K562 (cell line): ENCODE measurements around the gene JDP2. TPM values are rescaled to one million over a fixed set of nuclear protein-coding genes. Genes with fewer than 3 reads are reported as not detected.

ENCODE experiments used
- ATAC-seq: fragments of 200-7000 bp; cut with Tn5 transposase; 3 replicates; pipeline ENCODE4 v1.9.1; 2020; ENCODE audit warnings: moderate library complexity
- BruUV-seq: library from RNA; stranded (reverse); fragments of 400-500 nt; replicated peaks from 2 replicates; lab custom pipeline; 2021; lab: Mats Ljungman, UMichigan
- CTCF ChIA-PET: fragments of 300-600 bp; formaldehyde crosslinking; extraction: SDS; loops from one replicate; lab custom pipeline; 2021; ENCODE audit warnings: low intra/inter-chr PET ratio; lab: Yijun Ruan, JAX
- POLR2A ChIA-PET: fragments of 300-600, 350-650 bp; sonication (Branson Sonifier 250); formaldehyde crosslinking; extraction: SDS; loops from one replicate; lab custom pipeline; 2021; ENCODE audit warnings: antibody characterized with exemption, inconsistent platforms; lab: Yijun Ruan, JAX
- DNase-seq, 4 experiments: peaks; one replicate each; pipeline versions ENCODE4 v3.0.0 to v3.0.0-alpha.2; 2011 to 2018; ENCODE audit warnings: low spot score in 3 of 4, mixed read lengths in 3 of 4; ENCODE audit errors: extremely low read depth in 1 of 4
- FAIRE-seq: peaks from 2 replicates; lab custom pipeline; 2011; peaks lifted over from hg19 to GRCh38; lab: Jason Lieb, UNC
- H2AFZ ChIP-seq: 2 replicates; pipeline ENCODE4 v1.6.0; 2011; ENCODE audit warnings: low read depth, low read length, control low read depth, inconsistent platforms
- H3K27ac ChIP-seq: fragments of 200-600 bp; 3 replicates; pipeline ENCODE4 v1.8.0; 2011; ENCODE audit warnings: low read depth, mild to moderate bottlenecking, control low read depth, inconsistent platforms, low read length, moderate library complexity, mixed read lengths; ENCODE audit errors: extremely low read depth
- H3K27me3 ChIP-seq, 2 experiments: fragments of 300-600 bp in 1 of 2; 2 replicates in 1 of 2; 3 replicates in 1 of 2; pipeline versions ENCODE4 v1.6.0 to v1.8.0; 2011; ENCODE audit warnings: inconsistent platforms in 2 of 2, low read length in 2 of 2, mild to moderate bottlenecking in 1 of 2, mixed read lengths in 1 of 2, moderate library complexity in 1 of 2; ENCODE audit not compliant: control insufficient read depth in 2 of 2, insufficient read depth in 2 of 2
- H3K36me3 ChIP-seq: fragments of 300-600 bp; 3 replicates; pipeline ENCODE4 v1.8.0; 2011; ENCODE audit warnings: mild to moderate bottlenecking, low read length, inconsistent platforms; ENCODE audit not compliant: control insufficient read depth, insufficient read depth
- H3K4me1 ChIP-seq, 2 experiments: fragments of 200-600 bp in 1 of 2; replicated peaks in 1 of 2; 2 replicates in 1 of 2; 3 replicates in 1 of 2; pipeline versions ENCODE4 v1.5.1 to v1.8.0; 2011; ENCODE audit warnings: inconsistent platforms in 2 of 2, low read length in 2 of 2, mild to moderate bottlenecking in 1 of 2, mixed read lengths in 1 of 2, moderate library complexity in 1 of 2; ENCODE audit not compliant: control insufficient read depth in 2 of 2, insufficient read depth in 2 of 2
- H3K4me2 ChIP-seq: 2 replicates; pipeline ENCODE4 v1.6.1; 2011; ENCODE audit warnings: low read length, control low read depth, inconsistent platforms, mixed read lengths; ENCODE audit not compliant: insufficient read depth
- H3K4me3 ChIP-seq: fragments of 200-600 bp; sonication (generic), shearing (Covaris generic); 2 replicates; pipeline ENCODE4 v1.5.1; 2016; ENCODE audit warnings: control low read depth, inconsistent platforms
- H3K79me2 ChIP-seq: fragments of 200-600 bp; 3 replicates; pipeline ENCODE4 v1.8.0; 2011; ENCODE audit warnings: low read length, inconsistent platforms; ENCODE audit not compliant: control insufficient read depth, insufficient read depth
- H3K9ac ChIP-seq, 2 experiments: 2 replicates each; pipeline versions ENCODE4 v1.6.0 to v1.6.1; 2011; ENCODE audit warnings: low read depth in 2 of 2, low read length in 2 of 2, control low read depth in 1 of 2, inconsistent platforms in 1 of 2, mild to moderate bottlenecking in 1 of 2, mixed read lengths in 1 of 2; ENCODE audit not compliant: insufficient read depth in 1 of 2
- H3K9me1 ChIP-seq: one replicate; pipeline ENCODE4 v1.6.0; 2011; ENCODE audit warnings: inconsistent platforms, mild to moderate bottlenecking, low read length, moderate library complexity; ENCODE audit not compliant: control insufficient read depth, insufficient read depth
- H3K9me3 ChIP-seq: replicated peaks from 2 replicates; pipeline ENCODE4 v1.5.1; 2011; ENCODE audit warnings: low read depth, low read length, inconsistent platforms; ENCODE audit not compliant: control insufficient read depth, insufficient read depth
- H4K20me1 ChIP-seq: replicated peaks from 2 replicates; pipeline ENCODE4 v1.6.1; 2011; ENCODE audit warnings: low read length, inconsistent platforms, mixed read lengths; ENCODE audit not compliant: control insufficient read depth, insufficient read depth
- BHLHE40 ChIP-seq: IDR thresholded peaks from 2 replicates; pipeline ENCODE4 v1.6.1; 2011; ENCODE audit warnings: low read length, improper control_type of control experiment
- HMG20A ChIP-seq: fragments of 450-650 bp; formaldehyde crosslinking; conservative IDR thresholded peaks from 2 replicates; pipeline ENCODE4 v1.4.0; 2020; ENCODE audit warnings: mild to moderate bottlenecking, mixed read lengths
- HMG20B ChIP-seq: fragments of 250-450 bp; sonication (Bioruptor Pico); IDR thresholded peaks from 2 replicates; pipeline ENCODE4 v1.5.0; 2021; ENCODE audit warnings: mild to moderate bottlenecking
- HMGN3 ChIP-seq: IDR thresholded peaks from 2 replicates; pipeline ENCODE4 v1.6.1; 2011; ENCODE audit warnings: borderline replicate concordance, low read depth, mild to moderate bottlenecking, mixed read lengths, low read length; ENCODE audit not compliant: insufficient read length; ENCODE audit errors: extremely low read depth
- KHSRP ChIP-seq: fragments of 450-650 bp; IDR thresholded peaks from 2 replicates; pipeline ENCODE4 v1.6.1; 2017
- NCOA6 ChIP-seq: fragments of 450-650 bp; IDR thresholded peaks from 2 replicates; pipeline ENCODE4 v1.6.1; 2017; ENCODE audit warnings: mild to moderate bottlenecking
- POLR2AphosphoS2 ChIP-seq: IDR thresholded peaks from 2 replicates; pipeline ENCODE4 v1.6.1; 2012; ENCODE audit warnings: low read length, improper control_type of control experiment
- POLR2B ChIP-seq: fragments of 450-650 bp; IDR thresholded peaks from 2 replicates; pipeline ENCODE4 v1.6.1; 2018; ENCODE audit warnings: low read depth; ENCODE audit not compliant: partially characterized antibody
- SNRNP70 ChIP-seq: fragments of 200-400 bp; formaldehyde crosslinking; optimal IDR thresholded peaks from 2 replicates; pipeline ENCODE3; 2017; ENCODE audit warnings: low read depth, low read length
- STAT5A ChIP-seq: IDR thresholded peaks from 2 replicates; pipeline ENCODE4 v1.6.1; 2012; ENCODE audit warnings: low read length, inconsistent platforms, borderline replicate concordance
- SUPT5H ChIP-seq: fragments of 450-650 bp; IDR thresholded peaks from 2 replicates; pipeline ENCODE4 v1.6.1; 2016
- ZNF436 ChIP-seq: fragments of 250-450, 450-650 bp; sonication (Bioruptor Pico); formaldehyde crosslinking; IDR thresholded peaks from 2 replicates; pipeline ENCODE4 v1.7.0; 2020; ENCODE audit warnings: mild to moderate bottlenecking
- WGBS: fragments of 100-300 bp; shearing (Covaris generic); methylation state at CpG from one replicate; pipeline ENCODE4 v1.1.6; 2016; ENCODE audit warnings: low coverage, mixed read lengths; ENCODE audit not compliant: insufficient coverage; ENCODE audit errors: missing lambda C conversion rate; 5-methylcytosine and 5-hydroxymethylcytosine counted together
- in situ Hi-C: fragments of 300-500 bp; cut with MboI; formaldehyde crosslinking; loops from 4 replicates; pipeline ENCODE4 v1.15.0; 2018; ENCODE audit warnings: inconsistent platforms, mixed read lengths
- intact Hi-C: fragments of 100-400 bp; cut with micrococcal nuclease; formaldehyde crosslinking; loops from 2 replicates; pipeline ENCODE4 v1.14.2; 2022
- polyA plus RNA-seq, 8 experiments: library from polyadenylated mRNA; depleted of rRNA in 4 of 8; stranded (reverse) in 5 of 8; unstranded in 3 of 8; fragments of >200 nt; fragmentation: Nextera tagmentation in 2 of 8; fragmentation: Illumina TruSeq in 1 of 8; extraction: Ambion mirVana in 2 of 8; extraction: Trizol in 1 of 8; gene quantifications; 2 replicates each; pipeline versions ENCODE4 v1.2.1 to v1.2.3, GENCODE V29; 2011 to 2014; ENCODE audit warnings: inconsistent platforms in 1 of 8, missing spikeins in 1 of 8
- total RNA-seq, 7 experiments: library from RNA; depleted of rRNA in 6 of 7; stranded (reverse); fragments of >200 nt in 6 of 7; fragmentation: Illumina TruSeq in 2 of 7; extraction: Trizol in 2 of 7; gene quantifications; 2 replicates each; pipeline versions ENCODE4 v1.2.1 to v1.2.3, GENCODE V29; 2011 to 2021; ENCODE audit warnings: low replicate concordance in 1 of 7
- TF ChIP-seq, protein P1 (sequence below): sonication (generic); formaldehyde crosslinking; IDR thresholded peaks from 2 replicates; pipeline ENCODE4 v1.8.1; 2023; ENCODE audit warnings: mild to moderate bottlenecking, missing genetic modification reagents
- TF ChIP-seq, protein P2 (sequence below): fragments of 450-650 bp; IDR thresholded peaks from 2 replicates; pipeline ENCODE4 v1.6.1; 2017; ENCODE audit warnings: antibody characterized with exemption

Gene JDP2
- total and polyA plus RNA-seq, 9 of the 15 experiments (the other 6 are each of a cell fraction or from before 2014, with no cell fraction given), result 0.27 to 13.8 (median 3.1) TPM

DNA sequence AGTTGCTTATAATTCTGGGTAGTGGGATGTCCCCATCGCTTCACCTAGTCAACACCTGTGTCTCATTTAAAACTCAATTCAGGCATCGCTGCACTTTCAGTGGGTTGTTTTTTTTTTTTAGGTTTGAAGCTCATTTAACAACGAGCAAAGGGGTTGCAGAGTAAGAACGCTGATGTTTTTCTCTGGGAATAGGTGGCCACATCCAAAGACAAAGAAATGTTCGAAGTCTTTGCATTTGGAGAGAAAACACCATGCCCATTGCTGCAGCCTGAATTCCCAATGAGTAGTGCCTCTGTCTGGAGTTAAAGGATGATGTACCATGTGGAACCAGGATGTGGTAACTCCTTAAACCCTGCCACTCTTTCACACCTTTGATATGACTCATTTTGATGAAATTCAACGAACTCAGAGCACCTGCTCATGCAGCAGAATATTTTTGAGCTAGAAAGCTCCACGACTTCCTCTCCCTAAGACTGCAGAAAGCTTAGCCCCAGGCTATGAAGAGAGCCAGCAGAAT lies 59.4 kb downstream of the JDP2 start:
- no peaks in the 10 kb centered on the region for H4K20me1 ChIP-seq
- H3K9me3 ChIP-seq, result no peaks in the 10 kb centered on the region
- WGBS, result 19% methylated on average over 7 of the region's 7 CpGs
- no peak for FAIRE-seq
- ChIA-PET POLR2A (interaction anchor here (0.9 kb wide), 1 partner anchor 10 kb away, joined by 3 read pairs; no protein-coding TSS in a partner anchor), CTCF (interaction anchor here (0.7 to 2.8 kb wide), 2 partner anchors 61 to 180 kb away, joined by 4 to 38 read pairs; no protein-coding TSS in a partner anchor)
- H3K4me1 ChIP-seq, result peaks cover 5 to 12% of the 10 kb centered on the region in 2 experiments; a peak in 3 of 5 replicates
- no peak overlapping the region for H3K4me2 ChIP-seq
- no peaks in the 10 kb centered on the region for H3K27me3 ChIP-seq
- in situ Hi-C loops (loop anchor here (10.0 kb wide), 1 partner anchor 342 kb away; no protein-coding TSS in a partner anchor), intact Hi-C loops (loop anchor here (5.0 kb wide), 1 partner anchor 360 kb away; the partner anchor contains the start of gene NEK9)
- no peak overlapping the region for H3K4me3 ChIP-seq
- no peaks in the 10 kb centered on the region for H3K36me3 ChIP-seq
- no TSS peak for BruUV-seq
- H3K9ac ChIP-seq, result no peak overlapping the region
- H3K27ac ChIP-seq, result no peak overlapping the region
- ATAC-seq, result no peak
- no peaks in the 10 kb centered on the region for H3K79me2 ChIP-seq
- peak overlapping the region; percentile 22; the same call in 1 of the 2 replicates for H2AFZ ChIP-seq
- no peak for TF ChIP-seq POLR2AphosphoS2
- no peak for TF ChIP-seq HMG20B (CRISPR knock-in tag)
- TF ChIP-seq ZNF436 (CRISPR knock-in tag), result no peak
- no peak for TF ChIP-seq POLR2B
- TF ChIP-seq, protein P1, sequence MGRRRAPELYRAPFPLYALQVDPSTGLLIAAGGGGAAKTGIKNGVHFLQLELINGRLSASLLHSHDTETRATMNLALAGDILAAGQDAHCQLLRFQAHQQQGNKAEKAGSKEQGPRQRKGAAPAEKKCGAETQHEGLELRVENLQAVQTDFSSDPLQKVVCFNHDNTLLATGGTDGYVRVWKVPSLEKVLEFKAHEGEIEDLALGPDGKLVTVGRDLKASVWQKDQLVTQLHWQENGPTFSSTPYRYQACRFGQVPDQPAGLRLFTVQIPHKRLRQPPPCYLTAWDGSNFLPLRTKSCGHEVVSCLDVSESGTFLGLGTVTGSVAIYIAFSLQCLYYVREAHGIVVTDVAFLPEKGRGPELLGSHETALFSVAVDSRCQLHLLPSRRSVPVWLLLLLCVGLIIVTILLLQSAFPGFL (CRISPR knock-in tag), result no peak
- TF ChIP-seq HMGN3, result no peak
- TF ChIP-seq STAT5A, result no peak
- no peak for TF ChIP-seq KHSRP
- no peak for TF ChIP-seq BHLHE40
- TF ChIP-seq, protein P2, sequence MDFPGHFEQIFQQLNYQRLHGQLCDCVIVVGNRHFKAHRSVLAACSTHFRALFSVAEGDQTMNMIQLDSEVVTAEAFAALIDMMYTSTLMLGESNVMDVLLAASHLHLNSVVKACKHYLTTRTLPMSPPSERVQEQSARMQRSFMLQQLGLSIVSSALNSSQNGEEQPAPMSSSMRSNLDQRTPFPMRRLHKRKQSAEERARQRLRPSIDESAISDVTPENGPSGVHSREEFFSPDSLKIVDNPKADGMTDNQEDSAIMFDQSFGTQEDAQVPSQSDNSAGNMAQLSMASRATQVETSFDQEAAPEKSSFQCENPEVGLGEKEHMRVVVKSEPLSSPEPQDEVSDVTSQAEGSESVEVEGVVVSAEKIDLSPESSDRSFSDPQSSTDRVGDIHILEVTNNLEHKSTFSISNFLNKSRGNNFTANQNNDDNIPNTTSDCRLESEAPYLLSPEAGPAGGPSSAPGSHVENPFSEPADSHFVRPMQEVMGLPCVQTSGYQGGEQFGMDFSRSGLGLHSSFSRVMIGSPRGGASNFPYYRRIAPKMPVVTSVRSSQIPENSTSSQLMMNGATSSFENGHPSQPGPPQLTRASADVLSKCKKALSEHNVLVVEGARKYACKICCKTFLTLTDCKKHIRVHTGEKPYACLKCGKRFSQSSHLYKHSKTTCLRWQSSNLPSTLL, result no peak
- no peak for TF ChIP-seq SNRNP70
- TF ChIP-seq SUPT5H, result no peak
- TF ChIP-seq NCOA6, result no peak
- no peak for TF ChIP-seq HMG20A (CRISPR knock-in tag)
- no peak for DNase-seq
- H3K9me1 ChIP-seq, result no peaks in the 10 kb centered on the region
